GM19467 (cell line): ENCODE data around the gene COA6.
A peak's percentile ranks its signal among the peaks of the same experiment; 100 is the strongest.
"Not testable (repeated sequence)": the region's sequence is repeated elsewhere in the genome, so short reads cannot be mapped to it uniquely, and the experiment has no call there.

ENCODE experiments used
- ATAC-seq: cut with Tn5 transposase; IDR thresholded peaks from one replicate; pipeline ENCODE4 v1.9.1; 2021; ENCODE audit warnings: mild to moderate bottlenecking, moderate library complexity; ENCODE audit not compliant: unreplicated experiment

The COA6 gene

DNA sequence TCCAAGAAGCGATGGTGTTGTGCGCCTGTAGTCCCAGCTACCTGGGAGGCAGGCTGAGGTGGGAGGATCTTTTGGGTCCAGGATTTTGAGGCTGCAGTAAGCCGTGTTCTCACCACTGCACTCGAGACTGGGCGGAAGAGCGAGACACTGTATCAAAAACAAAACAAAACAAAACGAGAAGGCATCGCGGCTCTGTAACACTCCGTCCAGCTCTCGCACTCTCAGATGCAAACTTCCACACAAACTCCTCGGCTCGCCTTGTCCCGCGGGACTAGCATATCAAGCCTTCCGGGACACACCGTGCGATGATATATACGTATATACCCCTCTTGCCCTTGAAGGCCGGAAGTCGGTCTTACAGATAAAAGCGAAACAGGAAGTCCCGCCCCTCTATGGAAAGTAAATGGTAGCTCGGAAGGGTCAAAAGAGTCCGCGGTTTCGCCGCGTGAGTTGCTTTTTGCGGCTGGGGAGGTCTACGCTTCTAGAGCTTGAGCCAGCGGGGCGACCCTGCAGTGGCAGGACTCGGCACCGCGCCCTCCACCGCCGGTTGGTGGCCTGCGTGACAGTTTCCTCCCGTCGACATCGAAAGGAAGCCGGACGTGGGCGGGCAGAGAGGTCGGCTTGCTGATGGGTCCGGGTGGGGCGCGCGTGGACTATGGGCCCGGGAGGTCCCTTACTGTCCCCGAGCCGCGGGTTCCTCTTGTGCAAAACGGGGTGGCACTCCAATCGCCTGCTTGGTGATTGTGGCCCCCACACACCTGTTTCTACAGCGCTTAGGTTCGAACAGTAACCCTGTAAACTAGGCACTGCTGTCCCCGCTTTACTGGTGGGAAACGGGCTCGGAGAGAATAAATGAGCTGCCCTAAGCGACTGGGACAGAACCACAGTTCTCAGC lies at the start of gene COA6:
Gene COA6, plus strand, starts transcription at position 393 of the 895 bp plus-strand sequence. Its CDS starts 11 bp downstream, at position 404.
- peak; percentile 91 for ATAC-seq

- ATAC-seq: no peak
Measured at GRCh38 chr1:234324821-234325220, 48.4 kb upstream of the COA6 start.

DNA sequence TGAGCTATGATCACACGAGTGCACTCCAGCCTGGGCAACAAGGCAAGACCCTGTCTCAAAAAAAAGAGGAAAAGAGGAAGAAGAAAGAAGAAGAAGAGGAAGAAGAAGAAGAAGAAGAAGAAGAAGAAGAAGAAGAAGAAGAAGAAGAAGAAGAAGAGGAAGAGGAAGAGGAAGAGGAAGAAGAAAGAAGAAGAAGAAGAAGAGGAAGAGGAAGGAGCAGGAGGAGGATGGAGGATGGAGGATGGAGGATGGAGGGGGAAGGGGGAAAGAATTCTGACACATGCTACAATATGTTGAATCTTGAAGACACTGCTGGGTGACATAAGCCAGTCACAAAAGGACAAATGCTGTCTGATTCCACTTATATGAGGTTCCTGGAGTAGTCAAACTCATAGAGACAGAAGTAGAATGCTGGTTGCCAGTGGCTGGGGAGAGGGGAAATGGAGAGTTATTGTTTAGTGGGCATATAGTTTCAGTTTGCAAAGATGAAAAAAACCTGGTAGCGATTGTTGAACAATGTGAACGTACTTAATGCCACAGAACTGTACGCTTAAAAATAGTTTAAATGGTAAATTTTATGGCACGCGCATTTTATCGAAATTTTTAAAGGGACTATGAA lies 47.3 kb upstream of the COA6 start:
- no peak for ATAC-seq

DNA sequence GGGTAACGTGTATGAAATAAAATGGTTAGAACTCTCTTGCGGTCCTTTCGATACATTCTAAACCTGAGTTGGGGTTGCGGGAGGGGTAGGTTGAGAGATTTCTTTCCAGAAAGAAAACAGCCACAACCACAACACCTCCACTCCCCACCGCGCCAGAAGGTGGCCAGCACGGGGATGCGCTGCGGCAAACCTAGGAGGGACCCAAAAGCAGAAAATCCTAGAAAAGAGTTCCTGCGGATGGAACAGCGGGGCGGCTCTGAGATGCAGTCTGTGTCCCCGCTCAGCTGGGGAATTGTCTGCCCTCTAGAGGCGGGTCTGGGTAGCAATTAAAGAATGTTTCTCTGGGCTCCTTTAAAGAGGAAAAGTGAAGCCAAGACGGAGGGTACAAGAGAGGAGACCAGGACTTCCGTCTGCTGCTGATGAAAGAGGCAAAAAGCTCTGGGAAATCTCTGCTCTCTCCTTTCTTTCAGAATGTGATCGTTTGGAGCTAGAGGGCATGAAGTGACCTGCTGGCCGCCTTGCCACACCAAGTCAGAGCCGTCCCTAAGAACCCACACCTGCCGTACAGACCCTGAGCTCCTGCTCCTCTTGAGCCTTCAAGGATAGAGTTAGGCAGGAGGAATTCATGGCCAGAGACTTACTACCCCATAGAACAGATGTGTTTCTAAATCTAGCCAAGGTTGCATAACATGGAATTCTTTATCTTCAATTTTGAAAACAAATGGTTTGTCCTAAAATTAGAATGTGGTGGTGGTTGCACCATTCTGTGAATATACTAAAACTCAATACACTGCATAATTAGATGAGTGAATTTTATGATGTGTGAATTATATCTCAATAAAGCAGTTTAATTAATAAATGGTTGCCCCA lies 46.5 kb upstream of the COA6 start:
- peak; percentile 60 for ATAC-seq

DNA sequence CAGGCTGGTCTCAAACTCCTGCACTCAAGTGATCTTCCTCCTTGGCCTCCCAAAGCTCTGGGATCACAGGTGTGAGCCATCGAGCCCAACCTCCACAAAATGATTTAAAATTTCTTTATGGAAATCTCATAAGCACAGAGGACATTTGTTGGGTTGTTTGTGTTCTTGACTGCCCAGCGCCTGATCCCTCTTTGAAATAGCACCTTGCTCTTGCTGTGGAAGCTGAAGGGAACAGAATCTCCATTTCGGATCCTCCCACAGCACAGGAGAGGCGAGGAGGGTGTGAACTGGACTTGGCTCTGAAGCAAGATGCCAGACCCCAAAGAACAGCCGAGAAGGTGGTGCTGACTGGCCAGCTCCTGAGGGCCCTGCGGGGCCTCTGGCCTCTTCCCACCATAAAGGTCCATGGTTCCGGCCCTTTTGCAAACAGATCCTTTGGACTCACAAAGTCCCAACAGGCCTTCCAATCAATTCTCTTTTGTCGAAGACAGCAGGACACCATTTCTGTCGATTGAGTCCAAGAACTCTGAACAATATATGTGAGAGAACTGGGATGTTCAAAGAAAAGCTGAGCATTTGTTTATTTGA lies 45.6 kb upstream of the COA6 start:
- no peak for ATAC-seq

GRCh38 chr1:234330843-234331215 lies 42.4 kb upstream of the COA6 start:
- ATAC-seq: no peak

GRCh38 chr1:234331507-234331906 lies 41.7 kb upstream of the COA6 start:
- no peak for ATAC-seq

- no peak for ATAC-seq
Measured at GRCh38 chr1:234336359-234336758, 36.9 kb upstream of the COA6 start.

DNA sequence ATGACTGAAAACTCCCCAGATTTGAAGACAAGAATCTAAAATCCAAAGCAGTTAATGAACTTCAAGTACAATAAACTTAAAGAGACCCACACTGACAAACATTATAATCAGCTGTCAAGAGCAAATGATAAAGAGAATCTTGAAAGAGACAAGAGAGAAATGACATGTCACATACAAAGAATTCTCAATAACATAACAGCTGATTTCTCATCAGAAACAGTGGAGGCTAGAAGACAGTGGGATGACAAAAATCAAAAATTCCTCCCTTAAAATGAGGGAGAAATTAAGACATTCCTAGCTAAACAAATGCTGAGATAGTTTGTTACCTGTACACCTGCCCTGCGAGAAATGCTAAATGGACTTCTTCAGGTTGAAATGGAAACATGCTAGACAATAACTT lies 36.0 kb upstream of the COA6 start:
- no peak for ATAC-seq

GRCh38 chr1:234340528-234340927 lies 32.7 kb upstream of the COA6 start:
- ATAC-seq: no peak

- no peak for ATAC-seq
Measured at GRCh38 chr1:234342774-234343173, 30.5 kb upstream of the COA6 start.

DNA sequence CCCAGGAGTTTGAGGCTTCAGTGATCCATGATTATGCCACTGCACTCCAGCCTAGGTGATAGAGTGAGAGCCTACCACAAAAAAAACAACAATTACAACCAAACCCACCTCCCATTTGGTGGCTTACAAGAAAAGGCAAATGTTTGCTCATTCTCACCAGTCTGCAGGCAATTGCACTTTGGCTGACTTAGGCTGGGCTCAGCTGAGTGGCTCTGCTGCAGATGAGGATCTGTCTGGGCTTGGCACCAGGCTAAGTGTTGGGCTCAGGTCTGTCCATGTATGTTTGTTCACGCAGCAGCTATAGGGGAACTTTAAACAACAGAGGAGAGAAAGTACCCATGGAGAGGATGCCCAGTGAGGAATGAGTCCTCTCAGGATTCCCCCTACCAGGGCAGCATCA lies 28.0 kb upstream of the COA6 start:
- no peak for ATAC-seq

DNA sequence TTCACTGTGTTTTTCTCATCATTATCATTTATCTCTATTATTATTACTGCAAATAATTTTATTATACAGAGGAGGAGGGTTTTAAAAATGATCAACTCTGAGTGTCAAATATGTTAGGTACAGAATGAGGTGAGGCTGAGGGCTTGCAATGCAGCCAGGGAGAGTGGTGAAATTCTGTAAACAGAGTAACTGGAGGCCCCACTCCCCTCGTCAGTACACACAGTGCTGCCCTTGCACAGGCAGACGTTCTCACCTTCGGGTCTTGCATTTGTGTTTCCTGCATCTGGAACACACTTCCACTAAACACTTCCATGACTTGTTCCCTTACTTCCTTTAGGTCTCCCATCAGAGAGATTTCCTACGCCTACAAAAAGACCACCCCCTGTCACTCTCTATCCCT lies 24.3 kb upstream of the COA6 start:
- no peak for ATAC-seq

GRCh38 chr1:234355782-234356510 lies 17.3 kb upstream of the COA6 start:
- no peak for ATAC-seq

GRCh38 chr1:234356615-234357269 lies 16.5 kb upstream of the COA6 start:
- not testable (repeated sequence) for ATAC-seq

DNA sequence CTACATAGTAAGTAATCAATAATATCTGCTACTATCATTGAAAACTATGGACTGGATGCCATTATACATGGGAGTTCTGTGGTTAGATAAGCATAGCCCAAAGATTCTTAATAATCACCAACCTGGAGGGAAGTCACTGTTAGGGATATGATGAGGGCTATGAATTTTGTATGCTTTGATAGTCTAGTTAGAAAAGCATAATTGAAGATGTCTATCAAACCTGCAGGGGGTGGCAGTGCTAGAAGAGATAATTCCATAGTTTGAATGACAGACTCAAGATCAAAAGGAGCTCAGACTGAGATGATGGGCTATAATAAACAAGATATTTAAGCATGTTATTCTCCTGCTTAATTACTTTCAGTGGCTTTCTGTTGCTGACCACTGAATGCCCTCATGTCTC lies 15.4 kb upstream of the COA6 start:
- no peak for ATAC-seq

DNA sequence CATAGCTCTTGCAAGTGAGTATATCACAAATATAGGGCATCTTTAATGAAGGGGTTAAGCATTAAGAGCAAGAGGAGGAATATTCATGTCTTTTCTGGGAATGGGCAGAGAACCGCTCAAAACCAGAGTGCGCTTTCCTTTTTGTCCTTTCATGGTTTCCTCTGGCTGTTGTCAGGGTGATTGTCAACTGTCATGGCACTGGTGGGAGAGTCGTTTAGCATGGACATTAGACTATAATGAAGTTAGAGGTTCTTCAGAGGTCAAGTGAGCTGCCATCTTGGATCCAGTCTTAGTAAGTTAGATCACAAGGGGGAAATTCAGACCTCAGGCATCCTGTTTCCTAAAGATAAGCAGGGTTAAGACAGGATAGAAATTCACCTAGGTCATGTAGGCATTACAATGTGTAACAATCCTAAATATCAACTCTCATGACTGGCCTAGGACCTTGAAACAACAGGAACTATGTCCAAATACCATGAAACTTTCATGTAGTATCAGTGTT lies 12.1 kb upstream of the COA6 start:
- ATAC-seq: no peak

- ATAC-seq: no peak
Measured at GRCh38 chr1:234362558-234362957, 10.7 kb upstream of the COA6 start.

DNA sequence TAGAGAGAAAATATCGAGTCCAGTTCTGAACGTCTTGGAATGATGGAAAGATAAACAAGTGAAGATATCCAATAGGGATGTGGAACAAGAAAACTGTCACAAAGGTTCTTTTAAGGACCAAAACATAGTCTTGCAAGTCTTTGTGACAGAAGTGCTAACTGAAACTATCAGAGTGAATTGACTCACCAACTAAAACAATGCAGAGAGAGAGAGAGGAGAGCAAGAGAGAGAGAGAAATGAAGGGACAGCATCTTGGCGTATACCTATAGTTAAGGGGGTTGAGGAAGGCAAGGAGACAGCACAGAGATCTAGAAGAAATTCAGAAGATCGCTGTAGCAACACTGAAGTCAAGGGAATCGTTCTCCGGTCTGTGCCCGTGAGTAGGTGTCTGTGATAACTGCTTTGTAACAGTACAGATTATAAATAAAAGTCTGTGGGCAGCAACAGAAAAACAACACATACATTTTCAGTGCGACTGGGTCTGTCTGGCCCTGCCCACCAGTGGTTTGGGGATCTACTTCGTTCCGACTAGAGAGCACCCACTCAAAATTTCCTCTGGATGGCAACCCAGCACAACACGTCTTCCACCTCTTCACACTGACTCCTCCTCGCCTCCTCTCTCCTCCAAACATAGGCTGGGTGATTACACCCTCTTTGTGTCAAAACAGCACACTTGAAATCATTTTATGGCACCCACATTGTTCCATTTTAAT lies 4.8 kb upstream of the COA6 start:
- ATAC-seq: no peak
